ENCODE data around the gene GUCY2D. TPM values are rescaled to one million over a fixed set of nuclear protein-coding genes. Genes with fewer than 3 reads are reported as not detected.

GUCY2D gene
- total RNA-seq, 2 experiments from 2014 or later = not detected

GRCh38 chr17:7982666-7983065, 19.7 kb upstream of the GUCY2D start:
- ChIA-PET POLR2A (interaction anchor here (0.9 kb wide), 1 partner anchor 50 kb away, joined by 3 read pairs; no protein-coding TSS in a partner anchor), CTCF (ENCODE audit: unreplicated experiment) (no interaction called here)
- H3K4me3 ChIP-seq (ENCODE audit: low read depth, low read length, poor library complexity, severe bottlenecking) = no peak overlapping the region
- intact Hi-C loops (cut with micrococcal nuclease; ENCODE audit: unreplicated experiment) = no loop called here
- TF ChIP-seq EZH2phosphoT487 (IDR thresholded peaks at IDR 0.05; ENCODE audit: borderline replicate concordance, low read depth, low read length) (no peak), CTCF (conservative IDR thresholded peaks at IDR 0.05; ENCODE audit: low read length) (0 out of 2 replicates have a peak, but pooled peaks have one; percentile 32)
- no peaks in the 10 kb centered on the region for H4K20me1 ChIP-seq (ENCODE audit: insufficient read depth, low read length)
- H3K79me2 ChIP-seq (ENCODE audit: insufficient read depth, low read depth, low read length) = no peaks in the 10 kb centered on the region
- H2AFZ ChIP-seq (ENCODE audit: low read length) = no peak overlapping the region
- no peak overlapping the region for H3K4me2 ChIP-seq (ENCODE audit: low read length)
- H3K9me3 ChIP-seq (ENCODE audit: low read length) = no peaks in the 10 kb centered on the region
- no peaks in the 10 kb centered on the region for H3K4me1 ChIP-seq (ENCODE audit: insufficient read depth, low read length, poor library complexity, severe bottlenecking)
- H3K36me3 ChIP-seq (ENCODE audit: insufficient read depth, low read length) = no peaks in the 10 kb centered on the region
- BruUV-seq (replicated peaks) = no TSS peak
- no peaks in the 10 kb centered on the region for H3K9me2 ChIP-seq (ENCODE audit: insufficient read depth, low read length)
- no peak for DNase-seq (ENCODE audit: low spot score)
- H3K27ac ChIP-seq (ENCODE audit: low read depth, low read length, poor library complexity, severe bottlenecking) = no peak overlapping the region

DNA sequence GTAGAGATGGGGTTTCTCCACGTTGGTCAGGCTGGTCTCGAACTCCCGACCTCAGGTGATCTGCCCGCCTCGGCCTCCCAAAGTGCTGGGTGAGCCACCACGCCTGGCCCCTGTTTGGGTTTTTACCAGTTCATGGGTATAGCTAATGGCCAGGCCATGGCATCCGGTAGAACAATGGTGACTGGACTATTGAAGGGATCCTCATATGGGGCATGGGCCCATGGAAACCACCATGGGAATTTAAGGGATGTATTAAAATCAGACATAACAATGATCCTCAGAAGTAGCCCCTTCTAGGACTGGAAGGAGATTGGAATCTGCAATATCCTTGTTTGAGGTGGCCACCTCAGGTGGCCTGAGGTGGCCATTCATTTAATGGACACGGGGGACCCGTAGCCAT, 17.5 kb upstream of the GUCY2D start:
- ChIA-PET CTCF (ENCODE audit: unreplicated experiment) (no interaction called here), POLR2A (interaction anchor here (0.6 kb wide), 1 partner anchor 1343 kb away, joined by 3 read pairs; no protein-coding TSS in a partner anchor)
- Histone ChIP-seq H3K4me3 (ENCODE audit: low read depth, low read length, poor library complexity, severe bottlenecking) (no peak overlapping the region), H3K4me2 (ENCODE audit: low read length) (no peak overlapping the region), H2AFZ (ENCODE audit: low read length) (no peak overlapping the region), H3K9me3 (ENCODE audit: low read length) (no peaks in the 10 kb centered on the region), H3K27ac (ENCODE audit: low read depth, low read length, poor library complexity, severe bottlenecking) (no peak overlapping the region), H3K36me3 (ENCODE audit: insufficient read depth, low read length) (no peaks in the 10 kb centered on the region), H3K79me2 (ENCODE audit: insufficient read depth, low read depth, low read length) (no peaks in the 10 kb centered on the region), H3K9me2 (ENCODE audit: insufficient read depth, low read length) (no peaks in the 10 kb centered on the region), H3K4me1 (ENCODE audit: insufficient read depth, low read length, poor library complexity, severe bottlenecking) (peaks cover 12% of the 10 kb centered on the region), H4K20me1 (ENCODE audit: insufficient read depth, low read length) (no peaks in the 10 kb centered on the region)
- TF ChIP-seq EZH2phosphoT487 (IDR thresholded peaks at IDR 0.05; ENCODE audit: borderline replicate concordance, low read depth, low read length) (no peak), CTCF (conservative IDR thresholded peaks at IDR 0.05; ENCODE audit: low read length) (no peak)
- no TSS peak for BruUV-seq (replicated peaks)
- DNase-seq (ENCODE audit: low spot score) = no peak
- intact Hi-C loops (cut with micrococcal nuclease; ENCODE audit: unreplicated experiment) = no loop called here

DNA sequence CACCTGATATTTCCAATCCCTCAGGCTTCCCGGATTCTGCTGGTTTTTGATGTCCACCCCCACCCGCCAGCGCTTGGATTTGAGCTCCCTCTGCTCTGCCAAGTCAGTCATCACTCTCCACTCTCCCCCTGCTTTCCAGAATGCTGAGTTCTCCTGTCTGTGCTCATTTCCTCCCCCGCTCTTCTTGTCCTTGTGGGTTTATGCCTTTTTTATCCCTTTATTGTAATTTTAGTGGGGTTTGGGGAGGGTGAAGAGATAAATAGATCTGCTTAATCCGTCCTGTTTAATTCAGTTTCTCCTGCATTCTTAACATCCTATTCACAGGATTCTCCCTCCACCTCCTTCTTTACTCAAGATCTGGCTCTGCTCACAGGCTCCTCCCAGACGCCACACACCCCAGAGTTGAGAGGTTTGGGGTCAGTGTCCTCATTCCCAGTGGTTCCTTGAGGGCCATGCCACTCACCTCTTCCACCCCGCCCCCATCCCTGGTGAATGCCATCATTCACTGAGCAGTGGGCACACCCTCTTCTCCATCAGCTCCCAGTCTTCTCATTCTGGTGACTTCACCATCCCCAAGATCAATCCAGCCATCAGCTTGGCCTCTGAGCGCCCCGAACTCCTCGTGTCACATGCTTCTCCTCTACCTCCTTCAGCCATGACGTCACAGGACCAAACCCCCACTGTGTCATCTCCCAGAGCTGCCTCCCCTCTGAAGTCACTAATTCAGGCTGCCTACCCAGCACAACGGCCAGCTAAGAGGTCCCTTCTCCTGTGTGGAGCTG, 15.1 kb upstream of the GUCY2D start:
- no peaks in the 10 kb centered on the region for H3K9me2 ChIP-seq (ENCODE audit: insufficient read depth, low read length)
- no peak for DNase-seq (ENCODE audit: low spot score)
- no peaks in the 10 kb centered on the region for H3K9me3 ChIP-seq (ENCODE audit: low read length)
- no peak overlapping the region for H3K4me3 ChIP-seq (ENCODE audit: low read depth, low read length, poor library complexity, severe bottlenecking)
- peaks cover 13% of the 10 kb centered on the region for H3K4me1 ChIP-seq (ENCODE audit: insufficient read depth, low read length, poor library complexity, severe bottlenecking)
- H2AFZ ChIP-seq (ENCODE audit: low read length) = no peak overlapping the region
- H3K79me2 ChIP-seq (ENCODE audit: insufficient read depth, low read depth, low read length) = no peaks in the 10 kb centered on the region
- H3K36me3 ChIP-seq (ENCODE audit: insufficient read depth, low read length) = no peaks in the 10 kb centered on the region
- no TSS peak for BruUV-seq (replicated peaks)
- no peak overlapping the region for H3K27ac ChIP-seq (ENCODE audit: low read depth, low read length, poor library complexity, severe bottlenecking)
- intact Hi-C loops (cut with micrococcal nuclease; ENCODE audit: unreplicated experiment) = no loop called here
- ChIA-PET CTCF (ENCODE audit: unreplicated experiment) (no interaction called here), POLR2A (no interaction called here)
- H4K20me1 ChIP-seq (ENCODE audit: insufficient read depth, low read length) = no peaks in the 10 kb centered on the region
- TF ChIP-seq EZH2phosphoT487 (IDR thresholded peaks at IDR 0.05; ENCODE audit: borderline replicate concordance, low read depth, low read length) (no peak), CTCF (conservative IDR thresholded peaks at IDR 0.05; ENCODE audit: low read length) (no peak)
- no peak overlapping the region for H3K4me2 ChIP-seq (ENCODE audit: low read length)

Measured in OCI-LY7 (cell line).